SU-DHL-6 (cell line): Measurements from ENCODE around the gene NNAT.

Experiments used
- H2AFZ ChIP-seq: fragments of 200-600 bp; sonication (generic); 2 replicates; pipeline ENCODE4 v1.6.1; 2014; ENCODE audit warnings: low read depth, mild to moderate bottlenecking, moderate library complexity, mixed read lengths, antibody characterized with exemption, low read length; ENCODE audit not compliant: severe bottlenecking
- H3F3A ChIP-seq: fragments of 200-600 bp; shearing (Covaris generic); 2 replicates; pipeline ENCODE4 v1.6.0; 2016; ENCODE audit warnings: antibody characterized with exemption, mild to moderate bottlenecking; ENCODE audit not compliant: insufficient read depth
- H3K27ac ChIP-seq: fragments of 200-600 bp; sonication (generic); 2 replicates; pipeline ENCODE4 v1.5.1; 2016; ENCODE audit warnings: low read depth, mild to moderate bottlenecking, low read length, moderate library complexity, mixed read lengths
- H3K27me3 ChIP-seq: fragments of 200-600 bp; sonication (generic), shearing (Covaris generic); 2 replicates; pipeline ENCODE4 v1.6.0; 2014; ENCODE audit warnings: mild to moderate bottlenecking, low read length
- H3K36me3 ChIP-seq: fragments of 200-600 bp; sonication (generic); 2 replicates; pipeline ENCODE4 v1.6.1; 2014; ENCODE audit warnings: mild to moderate bottlenecking, low read length, mixed read lengths
- H3K4me2 ChIP-seq: fragments of 300-600, 200-600 bp; shearing (Covaris generic), sonication (generic); 2 replicates; pipeline ENCODE4 v1.6.0; 2014; ENCODE audit warnings: low read length, low read depth, mild to moderate bottlenecking; ENCODE audit not compliant: poor library complexity, severe bottlenecking
- H3K4me3 ChIP-seq: fragments of 200-600 bp; sonication (generic); 2 replicates; pipeline ENCODE4 v1.5.1; 2014; ENCODE audit warnings: antibody characterized with exemption, low read length, mild to moderate bottlenecking, mixed read lengths; ENCODE audit not compliant: insufficient read depth, poor library complexity, severe bottlenecking
- H3K79me2 ChIP-seq: fragments of 200-600 bp; sonication (generic); 2 replicates; pipeline ENCODE4 v1.6.1; 2014; ENCODE audit warnings: mild to moderate bottlenecking, low read length, moderate library complexity; ENCODE audit not compliant: insufficient read depth
- H3K9ac ChIP-seq: fragments of 200-600 bp; sonication (generic); 2 replicates; pipeline ENCODE4 v1.7.0; 2014; ENCODE audit warnings: mild to moderate bottlenecking, low read length
- H3K9me2 ChIP-seq: fragments of 200-600 bp; sonication (generic); replicated peaks from 2 replicates; pipeline ENCODE4 v1.6.1; 2014; ENCODE audit warnings: low read length; ENCODE audit not compliant: insufficient read depth
- H3K9me3 ChIP-seq: fragments of 200-600 bp; sonication (generic); 2 replicates; pipeline ENCODE4 v1.6.1; 2014; ENCODE audit warnings: low read length, mixed read lengths; ENCODE audit not compliant: insufficient read depth
- H4K20me1 ChIP-seq: fragments of 200-600 bp; sonication (generic); 2 replicates; pipeline ENCODE4 v1.6.1; 2014; ENCODE audit warnings: low read depth, mild to moderate bottlenecking, antibody characterized with exemption, low read length, moderate library complexity, mixed read lengths
- EZH2phosphoT487 ChIP-seq: fragments of 200-600 bp; sonication (generic), shearing (Covaris generic); conservative IDR thresholded peaks from 2 replicates; pipeline ENCODE4 v1.6.1; 2018; ENCODE audit warnings: mild to moderate bottlenecking, antibody characterized with exemption, low read length, moderate library complexity, mixed read lengths
- TF ChIP-seq, protein P1 (sequence below): fragments of 200-600 bp; sonication (generic); IDR thresholded peaks from one replicate; pipeline ENCODE4 v1.5.1; 2017; ENCODE audit warnings: antibody characterized with exemption, mild to moderate bottlenecking, low read length, moderate library complexity; ENCODE audit not compliant: insufficient read depth, poor library complexity, severe bottlenecking

The NNAT gene

DNA sequence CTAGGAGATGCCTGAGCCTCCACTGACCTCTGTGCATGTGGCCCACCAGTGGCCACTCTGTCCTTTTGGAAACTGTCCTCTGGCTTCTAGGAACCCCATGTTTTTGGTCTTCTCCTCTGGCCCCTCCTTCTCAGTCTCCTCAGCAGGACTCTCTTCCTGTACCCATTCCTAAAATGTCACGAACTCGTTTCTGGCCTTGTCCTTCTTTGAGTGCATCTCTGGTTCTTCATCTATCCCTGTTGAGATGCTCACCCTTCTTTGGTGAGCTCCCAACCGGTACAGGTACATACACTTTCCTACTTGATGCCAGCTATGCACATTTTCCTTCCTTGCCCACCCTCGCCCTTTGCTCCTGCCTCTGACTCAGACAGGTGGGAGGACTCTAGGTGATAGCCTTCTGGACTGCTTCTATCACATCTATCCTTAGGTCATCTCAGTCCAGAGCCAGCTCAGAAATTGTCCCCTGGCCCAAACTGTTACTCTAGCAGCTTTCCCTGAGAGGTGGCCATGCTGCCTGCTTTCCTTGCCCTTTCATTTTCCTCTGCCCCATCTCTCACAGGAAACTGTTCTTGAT lies 14.8 kb upstream of the NNAT start:
- Histone ChIP-seq H3K27ac (no peak overlapping the region), H3K36me3 (no peaks in the 10 kb centered on the region), H3K79me2 (no peaks in the 10 kb centered on the region), H3K4me2 (no peak overlapping the region), H3K4me3 (no peak overlapping the region), H3K9ac (no peak overlapping the region), H3K9me2 (no peaks in the 10 kb centered on the region), H4K20me1 (no peaks in the 10 kb centered on the region), H3K27me3 (no peaks in the 10 kb centered on the region), H3K9me3 (no peaks in the 10 kb centered on the region), H3F3A (no peaks in the 10 kb centered on the region), H2AFZ (no peak overlapping the region)
- TF ChIP-seq, protein P1, sequence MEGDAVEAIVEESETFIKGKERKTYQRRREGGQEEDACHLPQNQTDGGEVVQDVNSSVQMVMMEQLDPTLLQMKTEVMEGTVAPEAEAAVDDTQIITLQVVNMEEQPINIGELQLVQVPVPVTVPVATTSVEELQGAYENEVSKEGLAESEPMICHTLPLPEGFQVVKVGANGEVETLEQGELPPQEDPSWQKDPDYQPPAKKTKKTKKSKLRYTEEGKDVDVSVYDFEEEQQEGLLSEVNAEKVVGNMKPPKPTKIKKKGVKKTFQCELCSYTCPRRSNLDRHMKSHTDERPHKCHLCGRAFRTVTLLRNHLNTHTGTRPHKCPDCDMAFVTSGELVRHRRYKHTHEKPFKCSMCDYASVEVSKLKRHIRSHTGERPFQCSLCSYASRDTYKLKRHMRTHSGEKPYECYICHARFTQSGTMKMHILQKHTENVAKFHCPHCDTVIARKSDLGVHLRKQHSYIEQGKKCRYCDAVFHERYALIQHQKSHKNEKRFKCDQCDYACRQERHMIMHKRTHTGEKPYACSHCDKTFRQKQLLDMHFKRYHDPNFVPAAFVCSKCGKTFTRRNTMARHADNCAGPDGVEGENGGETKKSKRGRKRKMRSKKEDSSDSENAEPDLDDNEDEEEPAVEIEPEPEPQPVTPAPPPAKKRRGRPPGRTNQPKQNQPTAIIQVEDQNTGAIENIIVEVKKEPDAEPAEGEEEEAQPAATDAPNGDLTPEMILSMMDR, result no peak
- TF ChIP-seq EZH2phosphoT487, result no peak

DNA sequence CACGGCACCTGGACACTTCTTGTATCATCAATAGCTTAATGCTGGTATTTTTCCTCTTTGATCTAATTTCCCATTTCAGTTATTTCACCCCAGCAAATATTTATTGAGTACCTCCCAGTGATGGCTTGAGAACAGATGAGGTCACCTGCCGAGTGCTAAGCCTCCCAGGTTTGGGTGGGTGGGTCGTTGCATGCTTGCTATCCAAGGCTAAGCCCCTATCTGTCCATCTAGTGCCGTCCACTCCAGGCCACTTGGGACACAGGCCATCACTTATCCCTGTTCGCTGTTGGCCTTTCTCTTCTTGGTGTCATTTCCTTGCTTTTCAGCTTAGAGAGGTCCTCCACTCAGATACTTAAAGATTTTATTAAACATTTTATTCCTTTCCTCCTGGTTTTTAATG lies 10.8 kb upstream of the NNAT start:
- no peaks in the 10 kb centered on the region for H3K9me2 ChIP-seq
- H3K27ac ChIP-seq, result no peak overlapping the region
- H2AFZ ChIP-seq, result no peak overlapping the region
- no peaks in the 10 kb centered on the region for H3K9me3 ChIP-seq
- H3K4me2 ChIP-seq, result no peak overlapping the region
- H4K20me1 ChIP-seq, result no peaks in the 10 kb centered on the region
- H3K27me3 ChIP-seq, result no peaks in the 10 kb centered on the region
- TF ChIP-seq, protein P1, result no peak
- no peak for TF ChIP-seq EZH2phosphoT487
- H3F3A ChIP-seq, result no peaks in the 10 kb centered on the region
- no peaks in the 10 kb centered on the region for H3K36me3 ChIP-seq
- no peaks in the 10 kb centered on the region for H3K79me2 ChIP-seq
- H3K9ac ChIP-seq, result no peak overlapping the region
- no peak overlapping the region for H3K4me3 ChIP-seq

DNA sequence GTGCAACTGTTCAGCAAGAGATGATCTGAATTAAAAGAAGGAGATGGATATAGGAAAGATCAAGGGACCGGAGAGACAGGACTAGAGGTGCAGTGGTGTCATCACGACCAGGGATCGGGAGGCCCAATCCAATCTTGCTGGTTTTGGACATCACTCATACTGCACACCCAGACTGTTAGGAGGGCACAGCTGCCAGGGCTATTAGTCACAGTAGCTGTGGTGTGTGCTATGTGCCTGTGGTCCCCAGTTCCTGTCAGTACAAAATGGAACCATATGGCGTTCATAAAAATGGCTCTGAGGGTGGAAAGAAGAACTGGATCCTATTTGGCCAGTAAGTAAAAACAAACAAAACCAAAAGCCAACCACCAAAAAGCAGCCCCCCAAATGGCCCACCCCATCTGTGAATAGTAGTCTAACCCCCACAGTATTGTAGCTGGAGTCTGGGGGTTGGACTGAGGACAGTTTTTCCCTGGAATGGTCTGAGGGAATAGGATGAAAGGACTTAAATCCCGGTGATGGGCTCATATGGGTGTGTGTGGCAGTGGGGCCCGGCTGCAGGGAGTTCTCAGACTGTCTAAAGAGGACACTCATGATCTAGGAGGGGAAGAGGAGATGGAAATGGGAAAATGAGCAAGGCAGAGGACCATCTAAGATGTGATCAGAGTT lies 9.3 kb upstream of the NNAT start:
- Histone ChIP-seq H3K36me3 (no peaks in the 10 kb centered on the region), H3K27me3 (no peaks in the 10 kb centered on the region), H3K4me2 (no peak overlapping the region), H3K4me3 (no peak overlapping the region), H3K27ac (no peak overlapping the region), H3K9ac (no peak overlapping the region), H2AFZ (no peak overlapping the region), H3F3A (no peaks in the 10 kb centered on the region), H3K79me2 (no peaks in the 10 kb centered on the region), H3K9me2 (no peaks in the 10 kb centered on the region), H3K9me3 (no peaks in the 10 kb centered on the region), H4K20me1 (no peaks in the 10 kb centered on the region)
- no peak for TF ChIP-seq EZH2phosphoT487
- TF ChIP-seq, protein P1, result no peak
